Tibial artery (tissue), 4 donors: ENCODE results near the gene LTO1.
A peak's percentile ranks its signal among the peaks of the same experiment; 100 is the strongest.

Source experiments
- DNase-seq, 2 donors: peaks; one replicate each; pipeline ENCODE4 v3.0.0-alpha.2; 2019
- H3K27ac ChIP-seq, 2 donors: fragments of 200-600 bp; sonication (generic) in 1 of 2; 1 replicate in 1 of 2; 2 replicates in 1 of 2; pipeline ENCODE4 v1.5.1; 2018 to 2019; ENCODE audit warnings: mild to moderate bottlenecking in 1 of 2
- H3K27me3 ChIP-seq, 2 donors: fragments of 200-600 bp; sonication (generic) in 1 of 2; one replicate each; pipeline versions ENCODE4 v1.5.1 to v1.6.0; 2016 to 2019
- H3K36me3 ChIP-seq, 3 donors: fragments of 200-600 bp; sonication (generic) in 2 of 3; one replicate each; pipeline ENCODE4 v1.5.1; 2016 to 2019; ENCODE audit warnings: mild to moderate bottlenecking in 2 of 3
- H3K4me1 ChIP-seq, 4 donors: fragments of 200-600 bp; sonication (generic) in 2 of 4; 1 replicate in 3 of 4; 2 replicates in 1 of 4; pipeline ENCODE4 v1.5.1; 2016 to 2019
- H3K4me3 ChIP-seq, 2 donors: fragments of 200-600 bp; sonication (generic) in 1 of 2; 1 replicate in 1 of 2; 2 replicates in 1 of 2; pipeline ENCODE4 v1.5.1; 2018 to 2019; ENCODE audit warnings: mild to moderate bottlenecking in 2 of 2
- H3K9me3 ChIP-seq, 3 donors: fragments of 200-600 bp; sonication (generic) in 1 of 3; one replicate each; pipeline ENCODE4 v1.5.1; 2016 to 2019
- intact Hi-C: fragments of 100-400 bp; cut with DNase I; formaldehyde crosslinking; loops from one replicate; pipeline ENCODE4 v1.15.0; 2023; ENCODE audit warnings: low total_unique reads
- TF ChIP-seq, protein P1 (sequence below), 2 experiments: fragments of 200-600 bp in 1 of 2; fragments of 450-650 bp in 1 of 2; IDR thresholded peaks; one replicate each; pipeline ENCODE4 v1.5.1; 2017 to 2019; ENCODE audit warnings: antibody characterized with exemption in 2 of 2, mild to moderate bottlenecking in 1 of 2, moderate library complexity in 1 of 2

The LTO1 gene

DNA sequence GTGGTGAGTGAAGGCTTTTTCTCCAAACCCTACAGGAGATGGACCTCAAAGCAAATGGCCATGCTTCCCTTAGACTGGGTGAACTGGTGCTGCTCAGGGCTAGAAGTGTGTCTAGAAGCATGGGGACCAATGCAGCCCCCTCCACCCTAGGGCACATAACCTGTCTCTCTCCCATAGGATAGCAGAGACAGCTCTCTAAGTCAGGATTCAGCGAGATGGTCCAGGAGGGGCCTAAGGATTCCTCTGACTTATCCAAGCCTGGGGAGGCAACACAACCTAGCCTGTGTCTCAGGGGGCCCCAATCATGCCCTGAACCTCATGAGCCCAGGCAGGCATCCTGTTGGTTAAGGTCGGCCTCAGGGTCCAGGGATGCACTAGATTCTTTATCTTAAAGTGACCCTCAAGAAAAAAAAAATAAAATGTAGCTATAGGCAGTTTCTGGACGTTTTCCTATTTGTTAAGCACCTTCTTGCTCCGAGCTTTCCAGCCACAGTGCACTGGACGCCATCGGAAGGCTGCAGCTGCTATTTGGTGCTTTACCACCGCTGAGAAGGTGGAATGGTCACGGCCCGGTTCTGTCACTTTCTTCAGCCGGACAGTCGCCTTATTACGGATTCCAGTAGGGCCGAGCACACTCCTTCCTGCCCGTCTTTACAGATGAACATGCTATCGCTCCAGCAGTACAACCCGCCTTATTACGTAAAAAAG lies 39.2 kb downstream of the LTO1 start:
- TF ChIP-seq, protein P1, sequence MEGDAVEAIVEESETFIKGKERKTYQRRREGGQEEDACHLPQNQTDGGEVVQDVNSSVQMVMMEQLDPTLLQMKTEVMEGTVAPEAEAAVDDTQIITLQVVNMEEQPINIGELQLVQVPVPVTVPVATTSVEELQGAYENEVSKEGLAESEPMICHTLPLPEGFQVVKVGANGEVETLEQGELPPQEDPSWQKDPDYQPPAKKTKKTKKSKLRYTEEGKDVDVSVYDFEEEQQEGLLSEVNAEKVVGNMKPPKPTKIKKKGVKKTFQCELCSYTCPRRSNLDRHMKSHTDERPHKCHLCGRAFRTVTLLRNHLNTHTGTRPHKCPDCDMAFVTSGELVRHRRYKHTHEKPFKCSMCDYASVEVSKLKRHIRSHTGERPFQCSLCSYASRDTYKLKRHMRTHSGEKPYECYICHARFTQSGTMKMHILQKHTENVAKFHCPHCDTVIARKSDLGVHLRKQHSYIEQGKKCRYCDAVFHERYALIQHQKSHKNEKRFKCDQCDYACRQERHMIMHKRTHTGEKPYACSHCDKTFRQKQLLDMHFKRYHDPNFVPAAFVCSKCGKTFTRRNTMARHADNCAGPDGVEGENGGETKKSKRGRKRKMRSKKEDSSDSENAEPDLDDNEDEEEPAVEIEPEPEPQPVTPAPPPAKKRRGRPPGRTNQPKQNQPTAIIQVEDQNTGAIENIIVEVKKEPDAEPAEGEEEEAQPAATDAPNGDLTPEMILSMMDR (IDR thresholded peaks at IDR 0.05) = no peak
- Histone ChIP-seq H3K27me3 (no peaks in the 10 kb centered on the region), H3K9me3 (no peaks in the 10 kb centered on the region), H3K36me3 (no peaks in the 10 kb centered on the region), H3K4me1 (peaks cover 12 to 53% (median 45%) of the 10 kb centered on the region in 4 donors), H3K27ac (peak overlapping the region; percentile 26 to 27), H3K4me3 (peak overlapping the region; percentile 42 to 57)
- intact Hi-C loops = no loop called here
- DNase-seq = no peak

DNA sequence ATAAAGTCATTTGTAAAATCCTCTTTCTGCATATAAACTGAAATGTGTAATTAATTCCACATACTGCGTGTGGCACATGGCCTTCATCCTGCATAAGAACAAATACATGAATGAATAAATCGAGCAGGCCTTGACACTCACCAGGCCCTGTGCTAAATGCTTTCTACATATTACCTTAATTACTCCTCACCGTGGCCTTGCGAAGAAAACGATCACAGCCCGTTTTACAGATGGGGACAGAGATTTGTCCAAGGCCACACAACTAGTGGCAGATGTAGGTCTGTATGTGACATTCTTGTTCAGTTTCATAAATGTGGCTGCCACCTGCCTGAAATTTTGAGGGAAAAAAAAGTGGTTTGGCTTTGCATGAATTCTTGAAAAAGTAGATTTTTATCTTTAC lies 40.0 kb downstream of the LTO1 start:
- peaks cover 7 to 45% (median 38%) of the 10 kb centered on the region in 4 donors for H3K4me1 ChIP-seq
- TF ChIP-seq, protein P1 (IDR thresholded peaks at IDR 0.05) = no peak
- H3K4me3 ChIP-seq = no peak overlapping the region
- H3K27me3 ChIP-seq = no peaks in the 10 kb centered on the region
- H3K36me3 ChIP-seq = no peaks in the 10 kb centered on the region
- intact Hi-C loops = no loop called here
- no peaks in the 10 kb centered on the region for H3K9me3 ChIP-seq
- no peak for DNase-seq
- no peak overlapping the region for H3K27ac ChIP-seq

DNA sequence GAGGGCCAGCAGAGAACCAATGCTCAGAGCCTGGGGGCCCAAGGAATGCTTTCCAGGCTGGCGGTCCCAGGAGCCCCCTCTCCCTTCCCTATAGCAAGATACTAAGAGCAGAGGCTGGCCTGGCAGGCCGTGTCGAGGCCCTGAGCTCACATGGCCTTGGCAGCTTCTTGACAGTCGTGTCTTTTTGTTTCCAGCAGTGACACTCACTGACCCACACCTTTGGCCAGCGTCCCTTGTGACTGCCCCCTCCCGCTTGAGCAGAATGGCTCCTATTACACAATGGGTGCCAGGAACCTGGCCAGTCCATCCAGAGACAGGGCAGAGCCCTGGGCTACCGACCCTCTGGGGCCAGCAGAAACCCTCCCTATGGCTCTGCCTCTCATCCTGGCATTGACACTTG lies 40.6 kb downstream of the LTO1 start:
- no peak overlapping the region for H3K27ac ChIP-seq
- peaks cover 7 to 39% (median 33%) of the 10 kb centered on the region in 4 donors for H3K4me1 ChIP-seq
- H3K4me3 ChIP-seq = no peak overlapping the region
- no peaks in the 10 kb centered on the region for H3K36me3 ChIP-seq
- no peaks in the 10 kb centered on the region for H3K9me3 ChIP-seq
- DNase-seq = no peak
- TF ChIP-seq, protein P1 (IDR thresholded peaks at IDR 0.05) = no peak
- intact Hi-C loops = no loop called here
- H3K27me3 ChIP-seq = no peaks in the 10 kb centered on the region

DNA sequence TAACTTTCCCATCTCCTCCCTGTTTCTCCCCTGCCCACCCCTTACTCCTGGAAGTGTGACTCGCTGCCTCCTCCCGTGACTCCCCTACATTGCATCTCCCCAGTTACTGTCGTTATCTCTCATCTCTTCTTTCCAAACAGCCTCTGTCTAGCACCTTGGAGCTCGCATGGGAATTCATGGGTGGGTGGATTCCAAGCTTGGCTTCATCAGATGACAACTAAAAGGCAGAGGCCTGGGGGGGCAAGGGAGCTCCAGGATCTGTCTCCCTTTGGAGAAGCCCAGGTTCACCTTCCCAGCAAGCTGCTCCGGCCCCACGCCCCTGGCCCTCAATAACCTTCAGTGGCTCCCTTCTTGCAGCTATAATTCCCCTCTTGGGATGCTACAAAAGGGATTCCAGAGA lies 41.1 kb downstream of the LTO1 start:
- intact Hi-C loops = no loop called here
- H3K27me3 ChIP-seq = no peaks in the 10 kb centered on the region
- TF ChIP-seq, protein P1 (IDR thresholded peaks at IDR 0.05) = no peak

DNA sequence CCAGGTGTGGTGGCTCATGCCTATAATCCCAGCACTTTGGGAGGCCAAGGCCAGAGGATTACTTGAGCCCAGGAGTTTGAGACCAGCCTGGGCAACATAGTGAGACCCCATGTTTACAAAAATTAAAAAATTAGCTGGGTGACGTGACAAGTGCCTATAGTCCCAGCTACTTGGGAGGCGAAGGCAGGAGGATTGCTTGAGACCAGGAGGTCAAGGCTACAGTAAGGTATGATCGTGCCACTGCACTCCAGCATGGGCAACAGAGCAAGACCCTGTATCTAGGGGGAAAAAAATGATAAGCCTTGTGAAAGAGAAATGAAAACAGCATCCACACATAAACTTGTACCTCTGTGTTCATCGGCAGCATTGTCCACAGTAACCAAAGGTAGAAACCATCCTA lies 42.3 kb downstream of the LTO1 start:
- Histone ChIP-seq H3K9me3 (no peaks in the 10 kb centered on the region), H3K4me3 (no peak overlapping the region), H3K4me1 (peaks cover 3 to 24% (median 20%) of the 10 kb centered on the region in 4 donors), H3K27ac (no peak overlapping the region), H3K27me3 (no peaks in the 10 kb centered on the region), H3K36me3 (no peaks in the 10 kb centered on the region)
- TF ChIP-seq, protein P1 (IDR thresholded peaks at IDR 0.05) = no peak
- DNase-seq = no peak
- intact Hi-C loops = no loop called here

More for the DNA sequence above, 41.1 kb downstream of the LTO1 start:
- Histone ChIP-seq H3K36me3 (no peaks in the 10 kb centered on the region), H3K4me3 (no peak overlapping the region), H3K9me3 (no peaks in the 10 kb centered on the region), H3K27ac (no peak overlapping the region), H3K4me1 (peaks cover 7 to 34% (median 28%) of the 10 kb centered on the region in 4 donors)
- DNase-seq = no peak
